Ishikawa (cell line): ENCODE data around the gene TJP2.
A peak's percentile ranks its signal among the peaks of the same experiment; 100 is the strongest.

ENCODE experiments used
- CEBPB ChIP-seq: IDR thresholded peaks from 2 replicates; pipeline ENCODE4 v1.6.1; 2012
- CREB1 ChIP-seq: IDR thresholded peaks from 2 replicates; pipeline ENCODE4 v1.6.1; 2012; ENCODE audit warnings: low read depth
- EGR1 ChIP-seq: IDR thresholded peaks from 2 replicates; pipeline ENCODE4 v1.6.1; 2012
- EP300 ChIP-seq: IDR thresholded peaks from 2 replicates; pipeline ENCODE4 v1.6.1; 2012; ENCODE audit warnings: borderline replicate concordance
- FOXM1 ChIP-seq: IDR thresholded peaks from 2 replicates; pipeline ENCODE4 v1.6.1; 2012; ENCODE audit warnings: low read depth, borderline replicate concordance
- NFIC ChIP-seq: IDR thresholded peaks from 2 replicates; pipeline ENCODE4 v1.6.1; 2012
- RAD21 ChIP-seq: IDR thresholded peaks from 2 replicates; pipeline ENCODE4 v1.6.1; 2012; ENCODE audit warnings: low read depth
- TAF1 ChIP-seq: IDR thresholded peaks from 2 replicates; pipeline ENCODE4 v1.6.1; 2012; ENCODE audit warnings: low read depth, mild to moderate bottlenecking
- TCF12 ChIP-seq: IDR thresholded peaks from 2 replicates; pipeline ENCODE4 v1.6.1; 2012; ENCODE audit warnings: low read depth
- TEAD4 ChIP-seq: IDR thresholded peaks from 2 replicates; pipeline ENCODE4 v1.6.1; 2012
- USF1 ChIP-seq: IDR thresholded peaks from 2 replicates; pipeline ENCODE4 v1.6.1; 2012
- YY1 ChIP-seq: IDR thresholded peaks from 2 replicates; pipeline ENCODE4 v1.6.1; 2012; ENCODE audit warnings: low read depth
- ZBTB7A ChIP-seq: IDR thresholded peaks from 2 replicates; pipeline ENCODE4 v1.6.1; 2012; ENCODE audit warnings: low read depth
- TF ChIP-seq, protein P1 (sequence below): IDR thresholded peaks from 2 replicates; pipeline ENCODE4 v1.6.1; 2012
- TF ChIP-seq, protein P2 (sequence below): IDR thresholded peaks from 2 replicates; pipeline ENCODE4 v1.6.1; 2012; ENCODE audit warnings: low read depth, mild to moderate bottlenecking

The TJP2 gene

DNA sequence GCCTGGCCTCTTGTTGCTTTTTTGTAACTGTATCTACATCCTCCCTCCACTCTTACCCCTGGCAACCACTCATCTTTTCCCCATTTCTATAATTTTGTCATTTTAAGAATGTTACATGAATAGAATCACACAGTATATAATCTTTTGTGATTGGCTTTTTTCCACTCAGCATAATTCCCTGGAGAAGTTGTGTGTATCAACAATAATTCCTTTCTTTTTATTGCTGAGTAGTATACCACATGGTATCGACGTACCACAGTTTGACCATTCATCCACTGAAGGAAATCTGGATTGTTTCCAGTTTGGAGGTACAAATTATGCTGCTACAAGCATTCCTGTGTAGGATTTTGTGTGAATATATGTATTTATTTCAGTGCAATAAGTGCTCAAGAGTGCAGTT lies 129.3 kb downstream of the TJP2 start:
- no peak for TF ChIP-seq USF1

DNA sequence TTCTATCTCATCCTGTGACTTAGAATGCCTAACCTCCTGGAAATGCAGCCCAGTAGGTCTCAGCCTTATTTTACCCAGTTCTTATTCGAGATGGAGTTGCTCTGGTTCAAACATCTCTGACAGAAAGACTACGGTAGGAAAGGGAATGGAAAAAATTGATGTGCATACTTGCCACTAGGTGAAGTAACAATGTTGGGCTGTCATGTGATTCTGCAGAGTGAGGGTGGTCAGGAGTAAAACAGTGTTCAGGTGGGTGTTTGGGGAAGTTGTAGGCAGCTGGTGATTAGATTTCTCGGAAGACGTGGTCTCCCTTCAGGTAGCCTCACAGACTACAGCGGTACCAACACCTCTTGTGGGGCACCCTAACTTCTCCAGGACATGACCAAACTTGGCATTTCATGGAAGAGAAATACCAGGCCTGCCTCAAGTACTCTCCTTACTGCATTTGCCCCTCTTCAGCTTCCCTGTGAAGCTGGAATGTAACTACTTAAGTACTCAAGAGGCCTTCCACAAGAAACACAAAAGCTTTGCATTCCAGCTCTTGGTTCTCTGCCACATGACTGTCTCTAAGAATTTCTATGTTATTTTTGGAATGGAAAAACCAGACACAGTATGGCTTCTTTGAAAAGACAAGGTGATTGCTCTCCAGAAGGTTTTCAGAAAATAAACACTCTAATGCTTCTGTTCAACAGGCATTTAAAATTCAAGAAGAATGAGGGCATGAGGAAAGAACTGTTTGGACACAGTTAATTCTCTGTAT lies 133.5 kb downstream of the TJP2 start:
- no peak for TF ChIP-seq ZBTB7A
- peak; percentile 64; the same call in 1 of the 2 replicates for TF ChIP-seq FOXM1
- peak; percentile 87 for TF ChIP-seq NFIC
- TF ChIP-seq EP300 = peak; percentile 76; the same call in 1 of the 2 replicates
- TF ChIP-seq, protein P1, sequence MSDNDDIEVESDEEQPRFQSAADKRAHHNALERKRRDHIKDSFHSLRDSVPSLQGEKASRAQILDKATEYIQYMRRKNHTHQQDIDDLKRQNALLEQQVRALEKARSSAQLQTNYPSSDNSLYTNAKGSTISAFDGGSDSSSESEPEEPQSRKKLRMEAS = peak; percentile 13; the same call in 1 of the 2 replicates
- TF ChIP-seq CREB1 = no peak
- TF ChIP-seq TAF1 = no peak
- TF ChIP-seq TEAD4 = peak; percentile 93
- peak; percentile 80 for TF ChIP-seq TCF12
- TF ChIP-seq USF1 = peak; percentile 51; the same call in 1 of the 2 replicates
- TF ChIP-seq EGR1 = no peak

GRCh38 chr9:69308206-69308931 lies 134.3 kb downstream of the TJP2 start:
- no peak for TF ChIP-seq FOXM1
- no peak for TF ChIP-seq NFIC
- no peak for TF ChIP-seq EP300
- TF ChIP-seq TAF1 = no peak
- no peak for TF ChIP-seq EGR1
- TF ChIP-seq RAD21 = no peak
- no peak for TF ChIP-seq TEAD4
- TF ChIP-seq TCF12 = no peak
- TF ChIP-seq, protein P2, sequence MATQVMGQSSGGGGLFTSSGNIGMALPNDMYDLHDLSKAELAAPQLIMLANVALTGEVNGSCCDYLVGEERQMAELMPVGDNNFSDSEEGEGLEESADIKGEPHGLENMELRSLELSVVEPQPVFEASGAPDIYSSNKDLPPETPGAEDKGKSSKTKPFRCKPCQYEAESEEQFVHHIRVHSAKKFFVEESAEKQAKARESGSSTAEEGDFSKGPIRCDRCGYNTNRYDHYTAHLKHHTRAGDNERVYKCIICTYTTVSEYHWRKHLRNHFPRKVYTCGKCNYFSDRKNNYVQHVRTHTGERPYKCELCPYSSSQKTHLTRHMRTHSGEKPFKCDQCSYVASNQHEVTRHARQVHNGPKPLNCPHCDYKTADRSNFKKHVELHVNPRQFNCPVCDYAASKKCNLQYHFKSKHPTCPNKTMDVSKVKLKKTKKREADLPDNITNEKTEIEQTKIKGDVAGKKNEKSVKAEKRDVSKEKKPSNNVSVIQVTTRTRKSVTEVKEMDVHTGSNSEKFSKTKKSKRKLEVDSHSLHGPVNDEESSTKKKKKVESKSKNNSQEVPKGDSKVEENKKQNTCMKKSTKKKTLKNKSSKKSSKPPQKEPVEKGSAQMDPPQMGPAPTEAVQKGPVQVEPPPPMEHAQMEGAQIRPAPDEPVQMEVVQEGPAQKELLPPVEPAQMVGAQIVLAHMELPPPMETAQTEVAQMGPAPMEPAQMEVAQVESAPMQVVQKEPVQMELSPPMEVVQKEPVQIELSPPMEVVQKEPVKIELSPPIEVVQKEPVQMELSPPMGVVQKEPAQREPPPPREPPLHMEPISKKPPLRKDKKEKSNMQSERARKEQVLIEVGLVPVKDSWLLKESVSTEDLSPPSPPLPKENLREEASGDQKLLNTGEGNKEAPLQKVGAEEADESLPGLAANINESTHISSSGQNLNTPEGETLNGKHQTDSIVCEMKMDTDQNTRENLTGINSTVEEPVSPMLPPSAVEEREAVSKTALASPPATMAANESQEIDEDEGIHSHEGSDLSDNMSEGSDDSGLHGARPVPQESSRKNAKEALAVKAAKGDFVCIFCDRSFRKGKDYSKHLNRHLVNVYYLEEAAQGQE = no peak
- no peak for TF ChIP-seq ZBTB7A
- no peak for TF ChIP-seq CEBPB
- TF ChIP-seq CREB1 = no peak
- TF ChIP-seq USF1 = no peak
- TF ChIP-seq, protein P1 = no peak

DNA sequence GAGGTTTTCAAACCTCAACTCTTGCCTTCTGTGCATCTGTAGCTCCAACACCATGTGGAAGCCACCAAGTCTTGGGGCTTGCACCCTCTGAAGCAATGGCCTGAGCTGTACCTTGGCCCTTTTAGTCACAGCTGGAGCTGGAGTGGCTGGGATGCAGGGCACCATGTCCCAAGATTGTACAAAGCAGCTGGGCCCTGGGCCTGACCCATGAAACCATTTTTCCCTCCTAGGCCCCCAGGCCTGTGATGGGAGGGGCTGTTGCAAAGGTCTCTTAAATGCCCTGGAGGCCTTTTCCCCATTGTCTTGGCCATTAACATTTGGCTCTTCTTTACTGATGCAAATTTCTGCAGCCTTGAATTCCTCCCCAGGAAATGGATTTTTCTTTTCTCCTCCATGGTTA lies 139.1 kb downstream of the TJP2 start:
- TF ChIP-seq YY1 (no peak), EGR1 (no peak), TCF12 (no peak), USF1 (no peak), CEBPB (no peak), ZBTB7A (no peak), FOXM1 (no peak)

GRCh38 chr9:69314547-69314946 lies 140.5 kb downstream of the TJP2 start:
- no peak for TF ChIP-seq EP300
- TF ChIP-seq FOXM1 = no peak
- TF ChIP-seq, protein P1 = no peak
- TF ChIP-seq RAD21 = no peak
- no peak for TF ChIP-seq CEBPB
- no peak for TF ChIP-seq CREB1
- no peak for TF ChIP-seq USF1

- no peak for TF ChIP-seq RAD21
- TF ChIP-seq, protein P2 = no peak
- TF ChIP-seq CREB1 = no peak
- TF ChIP-seq, protein P1 = no peak
- no peak for TF ChIP-seq EP300
- TF ChIP-seq FOXM1 = no peak
- TF ChIP-seq YY1 = no peak
- TF ChIP-seq USF1 = no peak
- TF ChIP-seq CEBPB = no peak
- no peak for TF ChIP-seq ZBTB7A
- no peak for TF ChIP-seq EGR1
These were observed 143.0 kb downstream of the TJP2 start for GRCh38 chr9:69317081-69317480.
